Keratinocyte (primary cell): ENCODE results near the gene CD4. TPM values are rescaled to one million over a fixed set of nuclear protein-coding genes. Genes with fewer than 3 reads are reported as not detected.
A peak's percentile ranks its signal among the peaks of the same experiment; 100 is the strongest.

Source experiments
- DNase-seq: peaks from one replicate; pipeline ENCODE4 v3.0.0-alpha.2; 2011; ENCODE audit warnings: low read depth, missing footprints, low spot score
- FAIRE-seq: peaks from 2 replicates; lab custom pipeline; 2011; peaks lifted over from hg19 to GRCh38; lab: Jason Lieb, UNC
- H2AFZ ChIP-seq: 2 replicates; pipeline ENCODE4 v1.6.0; 2012; ENCODE audit warnings: low read length, control low read depth, inconsistent platforms; ENCODE audit not compliant: control insufficient read depth
- H3K27ac ChIP-seq: 2 replicates; pipeline ENCODE4 v1.5.1; 2011; ENCODE audit warnings: low read length; ENCODE audit not compliant: control insufficient read depth, insufficient read depth
- H3K27me3 ChIP-seq: 3 replicates; pipeline ENCODE4 v1.6.0; 2011; ENCODE audit warnings: low read length; ENCODE audit not compliant: control insufficient read depth, insufficient read depth; ENCODE audit errors: extremely low read depth
- H3K36me3 ChIP-seq, 2 experiments: 2 replicates in 1 of 2; 3 replicates in 1 of 2; pipeline ENCODE4 v1.5.1; 2011; ENCODE audit warnings: low read length in 2 of 2, mild to moderate bottlenecking in 1 of 2; ENCODE audit not compliant: control insufficient read depth in 2 of 2, insufficient read depth in 2 of 2; ENCODE audit errors: extremely low read depth in 1 of 2
- H3K4me1 ChIP-seq: 3 replicates; pipeline ENCODE4 v1.5.1; 2011; ENCODE audit warnings: low read length; ENCODE audit not compliant: control insufficient read depth, insufficient read depth; ENCODE audit errors: extremely low read depth
- H3K4me2 ChIP-seq: 3 replicates; pipeline ENCODE4 v1.6.0; 2011; ENCODE audit warnings: low read depth, low read length; ENCODE audit not compliant: control insufficient read depth, insufficient read depth; ENCODE audit errors: extremely low read depth
- H3K4me3 ChIP-seq, 3 experiments: fragments of 200-600 bp in 1 of 3; sonication (generic) in 1 of 3; 2 replicates in 2 of 3; 3 replicates in 1 of 3; pipeline ENCODE4 v1.5.1; 2011 to 2016; ENCODE audit warnings: low read length in 3 of 3, mild to moderate bottlenecking in 3 of 3, control low read depth in 2 of 3, inconsistent platforms in 1 of 3, low read depth in 1 of 3, mixed read lengths in 1 of 3, mixed run types in 1 of 3, moderate library complexity in 1 of 3; ENCODE audit not compliant: control insufficient read depth in 2 of 3, insufficient read depth in 2 of 3; ENCODE audit errors: extremely low read depth in 1 of 3
- H3K79me2 ChIP-seq: 2 replicates; pipeline ENCODE4 v1.6.0; 2012; ENCODE audit warnings: low read length; ENCODE audit not compliant: control insufficient read depth, insufficient read depth
- H3K9ac ChIP-seq: 3 replicates; pipeline ENCODE4 v1.6.0; 2011; ENCODE audit warnings: low read length; ENCODE audit not compliant: control insufficient read depth, insufficient read depth; ENCODE audit errors: extremely low read depth
- H3K9me1 ChIP-seq: 3 replicates; pipeline ENCODE4 v1.6.0; 2011; ENCODE audit warnings: low read length; ENCODE audit not compliant: control insufficient read depth, insufficient read depth; ENCODE audit errors: extremely low read depth
- H3K9me3 ChIP-seq: 2 replicates; pipeline ENCODE4 v1.5.1; 2012; ENCODE audit warnings: low read depth, low read length; ENCODE audit not compliant: control insufficient read depth
- H4K20me1 ChIP-seq: 3 replicates; pipeline ENCODE4 v1.6.0; 2011; ENCODE audit warnings: low read length; ENCODE audit not compliant: control insufficient read depth, insufficient read depth; ENCODE audit errors: extremely low read depth
- CTCF ChIP-seq, 3 experiments: IDR thresholded peaks in 1 of 3; conservative IDR thresholded peaks in 1 of 3; optimal IDR thresholded peaks in 1 of 3; 2 replicates in 2 of 3; 3 replicates in 1 of 3; pipeline versions ENCODE3 to v1.5.1; 2011; ENCODE audit warnings: low read length in 3 of 3, mild to moderate bottlenecking in 3 of 3, moderate library complexity in 2 of 3, control low read depth in 1 of 3, inconsistent platforms in 1 of 3; ENCODE audit not compliant: insufficient read depth in 2 of 3; ENCODE audit errors: extremely low read depth in 1 of 3
- EZH2 ChIP-seq: IDR thresholded peaks from one replicate; pipeline ENCODE4 v1.6.1; 2012; ENCODE audit warnings: inconsistent platforms, mild to moderate bottlenecking, low read length, moderate library complexity
- dilution Hi-C: fragments of 300-500 bp; cut with MboI; formaldehyde crosslinking; loops from one replicate; pipeline ENCODE4 v1.7.0; 2020; ENCODE audit warnings: low sequenced_read_pairs; ENCODE audit not compliant: extremely low pct_ligation_motif_present
- polyA plus RNA-seq, 5 experiments: library from polyadenylated mRNA; depleted of rRNA in 3 of 5; stranded (reverse) in 3 of 5; stranded (forward) in 1 of 5; unstranded in 1 of 5; fragments of >200 nt; gene quantifications; 1 replicate in 1 of 5; 2 replicates in 3 of 5; 3 replicates in 1 of 5; pipeline versions ENCODE4 v1.2.1 to v1.2.3, GENCODE V29; 2011 to 2012; ENCODE audit warnings: missing spikeins in 2 of 5, low read depth in 1 of 5, low replicate concordance in 1 of 5

CD4 gene
- polyA plus RNA-seq, 1 donor (not counting 4 experiments of a cell fraction or from before 2014, with no cell fraction given) = 0.01 TPM

GRCh38 chr12:6764011-6764828, 25.1 kb upstream of the CD4 start:
- peak overlapping the region; percentile 2 for H3K27ac ChIP-seq

GRCh38 chr12:6765048-6765633, 24.2 kb upstream of the CD4 start:
- dilution Hi-C loops = no loop called here
- peak; percentile 43 for FAIRE-seq
- Histone ChIP-seq H3K79me2 (peaks cover 11% of the 10 kb centered on the region), H3K4me2 (peak overlapping the region; percentile 43), H4K20me1 (no peaks in the 10 kb centered on the region), H3K9me1 (no peaks in the 10 kb centered on the region), H3K9ac (no peak overlapping the region), H2AFZ (no peak overlapping the region), H3K9me3 (no peaks in the 10 kb centered on the region), H3K27ac (peak overlapping the region; percentile 15), H3K36me3 (peaks cover 0 to 3% of the 10 kb centered on the region in 2 experiments), H3K27me3 (no peaks in the 10 kb centered on the region), H3K4me1 (peaks cover 32% of the 10 kb centered on the region), H3K4me3 (peak overlapping the region in 2 of 3 experiments; percentile 37 to 66)
- DNase-seq = no peak
- TF ChIP-seq EZH2 = no peak
- no peak for TF ChIP-seq CTCF (optimal IDR thresholded peaks at IDR 0.05 in 1 of 3, IDR thresholded peaks at IDR 0.05 in 1 of 3, conservative IDR thresholded peaks at IDR 0.05 in 1 of 3; ENCODE audit: extremely low read depth in 1 of 3, insufficient read depth in 2 of 3, low read length in 3 of 3)

More at GRCh38 chr12:6764011-6764828, 25.1 kb upstream of the CD4 start:
- no peak for TF ChIP-seq CTCF (optimal IDR thresholded peaks at IDR 0.05 in 1 of 3, IDR thresholded peaks at IDR 0.05 in 1 of 3, conservative IDR thresholded peaks at IDR 0.05 in 1 of 3; ENCODE audit: extremely low read depth in 1 of 3, insufficient read depth in 2 of 3, low read length in 3 of 3)
- no peak overlapping the region for H3K9ac ChIP-seq
- peaks cover 32% of the 10 kb centered on the region for H3K4me1 ChIP-seq
- DNase-seq (no peak), FAIRE-seq (peak; percentile 82)
- no peaks in the 10 kb centered on the region for H3K36me3 ChIP-seq
- no peaks in the 10 kb centered on the region for H3K27me3 ChIP-seq
- peak overlapping the region in 1 of 3 experiments; percentile 19 for H3K4me3 ChIP-seq
- peak overlapping the region; percentile 80 for H2AFZ ChIP-seq
- H3K9me3 ChIP-seq = no peaks in the 10 kb centered on the region
- no peaks in the 10 kb centered on the region for H4K20me1 ChIP-seq
- no peaks in the 10 kb centered on the region for H3K9me1 ChIP-seq
- H3K79me2 ChIP-seq = peaks cover 11% of the 10 kb centered on the region
- dilution Hi-C loops = no loop called here
- H3K4me2 ChIP-seq = peak overlapping the region; percentile 43
